CD4-positive, alpha-beta T cell treated with Interleukin-12 subunit alpha and Interleukin-12 subunit beta, for 1 hour (primary cell): ENCODE results near the gene DOCK9.

Experiments used
- DNase-seq: peaks from one replicate; pipeline ENCODE4 v3.0.0-alpha.2; 2020

Gene DOCK9

DNA sequence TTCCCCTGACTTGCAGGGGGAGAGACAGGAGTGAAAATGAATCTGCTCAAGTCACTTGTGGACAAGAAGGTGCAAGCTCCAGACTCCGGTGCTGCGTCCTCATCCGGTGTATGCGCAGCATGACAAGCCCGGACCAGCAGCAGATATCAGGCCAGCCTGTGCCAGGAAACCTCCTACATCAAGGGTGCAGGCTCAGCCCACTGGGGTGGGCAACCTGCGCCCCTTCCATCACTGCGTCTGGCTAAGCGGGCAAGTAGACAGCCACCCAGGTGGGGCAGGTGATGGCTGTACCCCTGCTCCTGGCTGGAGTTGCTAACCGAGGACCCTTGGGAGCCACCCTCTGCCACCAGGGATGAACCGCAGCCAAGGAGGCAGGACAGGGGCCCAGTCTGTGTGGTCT, 192.5 kb downstream of the DOCK9 start:
- no peak for DNase-seq

- DNase-seq = no peak
Observed at GRCh38 chr13:98784666-98785065, 193.2 kb downstream of the DOCK9 start.

DNA sequence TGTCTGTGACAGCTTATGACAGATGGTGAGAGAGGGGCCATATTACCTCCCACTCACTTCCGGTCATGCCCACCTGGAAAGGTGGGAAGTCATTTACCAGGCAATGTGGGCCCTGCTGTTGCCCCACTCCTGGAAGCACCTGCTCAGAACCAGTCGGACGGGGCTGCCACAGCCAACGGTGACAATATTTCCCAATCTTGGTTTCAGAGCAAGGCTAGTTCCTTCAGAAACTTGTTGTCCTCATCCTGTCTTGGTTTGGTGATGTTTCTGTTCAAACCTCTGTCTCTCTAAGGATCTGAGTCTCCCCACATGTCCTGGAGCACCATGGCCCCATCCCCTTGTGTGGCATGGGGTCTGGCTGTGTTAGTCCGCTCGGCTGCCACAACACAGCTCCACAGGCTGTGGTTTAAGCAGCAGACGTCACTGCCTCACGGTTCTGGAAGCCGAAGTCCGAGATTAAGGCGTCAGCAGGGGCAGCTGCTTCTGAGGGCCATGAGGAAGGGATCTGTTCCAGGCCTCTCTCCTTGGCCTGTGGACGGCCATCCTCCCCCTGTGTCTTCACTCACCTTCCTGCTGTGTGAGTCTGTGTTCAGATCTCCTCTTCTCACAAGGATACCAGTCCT, 193.9 kb downstream of the DOCK9 start:
- DNase-seq = no peak

DNA sequence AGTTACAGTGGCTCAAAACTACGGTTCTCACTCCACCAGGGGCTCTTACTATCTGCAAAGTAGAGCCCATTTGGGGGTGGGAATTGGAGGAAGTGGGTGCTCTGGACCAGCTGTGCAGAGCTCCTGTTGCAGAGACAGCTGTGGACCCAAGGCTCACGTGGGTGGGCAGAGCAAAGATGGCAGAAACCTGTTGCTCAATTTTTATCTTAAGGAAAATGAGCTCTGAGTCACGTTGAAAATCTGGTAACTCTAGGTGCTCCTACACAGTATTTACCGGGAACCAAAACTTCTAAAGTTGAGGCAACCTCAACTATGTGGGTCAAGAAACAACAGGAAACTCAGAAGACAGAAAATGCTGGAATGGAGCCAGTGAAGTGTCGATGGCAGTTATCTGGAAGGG, 195.2 kb downstream of the DOCK9 start:
- DNase-seq = no peak

GRCh38 chr13:98781905-98782304, 196.0 kb downstream of the DOCK9 start:
- no peak for DNase-seq

DNA sequence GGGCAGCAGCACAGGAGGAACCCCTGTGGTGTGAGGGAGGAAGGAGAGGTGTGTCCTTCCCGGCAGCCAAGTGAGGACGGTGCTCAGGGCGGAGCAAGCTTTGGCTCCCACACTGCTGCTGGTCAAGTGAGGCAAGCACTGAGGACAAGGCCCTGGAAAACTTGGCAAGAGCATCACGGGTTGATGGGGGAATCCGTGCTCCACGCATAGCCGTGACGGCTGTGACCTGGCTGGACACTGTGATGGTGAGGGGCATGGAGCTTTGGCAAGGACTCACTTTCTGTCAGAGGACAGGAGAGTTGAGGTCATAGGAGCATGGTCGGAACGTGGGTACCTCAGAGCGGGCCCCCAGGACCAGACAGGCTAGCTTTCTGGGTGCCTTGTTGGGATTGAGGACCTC, 196.4 kb downstream of the DOCK9 start:
- DNase-seq = no peak

- DNase-seq = no peak
Observed at GRCh38 chr13:98781045-98781444, 196.8 kb downstream of the DOCK9 start.

DNA sequence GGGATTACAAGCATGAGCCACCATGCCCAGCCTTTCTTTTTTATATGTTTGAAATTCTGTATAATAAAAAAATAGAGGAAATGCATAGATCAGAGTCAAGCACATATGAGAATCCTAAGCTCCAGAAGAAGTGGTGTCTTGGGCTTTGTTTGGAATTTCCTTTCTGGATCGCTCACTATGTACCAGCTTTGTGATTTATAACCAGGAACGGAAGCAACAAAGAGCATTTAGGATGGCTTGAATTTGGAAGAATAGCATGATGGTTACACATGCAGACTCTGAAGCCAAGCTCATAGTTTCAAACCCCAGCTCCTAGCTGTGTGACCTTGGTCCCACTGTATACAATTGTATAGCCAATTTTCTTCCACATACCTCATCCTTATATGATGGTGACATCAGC, 197.4 kb downstream of the DOCK9 start:
- no peak for DNase-seq

- no peak for DNase-seq
Observed at GRCh38 chr13:98779695-98780094, 198.2 kb downstream of the DOCK9 start.

DNA sequence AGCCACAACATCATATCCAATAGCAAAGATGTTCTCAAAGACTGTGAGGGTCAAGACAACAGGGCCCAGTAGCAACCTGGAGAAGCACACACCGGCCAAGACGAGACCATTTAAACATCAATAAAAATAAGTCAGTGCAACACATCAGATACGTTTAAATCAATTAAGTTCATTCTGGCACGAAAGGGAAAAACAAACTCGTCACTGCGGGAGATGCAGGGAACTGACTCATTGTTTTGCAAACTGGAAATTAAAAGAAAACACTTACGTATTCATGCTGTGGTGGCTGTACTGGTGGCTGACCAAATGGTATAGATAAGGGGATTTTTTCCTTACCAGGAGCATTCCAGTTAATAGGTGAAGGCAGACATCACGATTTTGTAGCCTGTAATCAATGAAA, 199.1 kb downstream of the DOCK9 start:
- no peak for DNase-seq

- no peak for DNase-seq
Observed at GRCh38 chr13:98776644-98777043, 201.2 kb downstream of the DOCK9 start.

DNA sequence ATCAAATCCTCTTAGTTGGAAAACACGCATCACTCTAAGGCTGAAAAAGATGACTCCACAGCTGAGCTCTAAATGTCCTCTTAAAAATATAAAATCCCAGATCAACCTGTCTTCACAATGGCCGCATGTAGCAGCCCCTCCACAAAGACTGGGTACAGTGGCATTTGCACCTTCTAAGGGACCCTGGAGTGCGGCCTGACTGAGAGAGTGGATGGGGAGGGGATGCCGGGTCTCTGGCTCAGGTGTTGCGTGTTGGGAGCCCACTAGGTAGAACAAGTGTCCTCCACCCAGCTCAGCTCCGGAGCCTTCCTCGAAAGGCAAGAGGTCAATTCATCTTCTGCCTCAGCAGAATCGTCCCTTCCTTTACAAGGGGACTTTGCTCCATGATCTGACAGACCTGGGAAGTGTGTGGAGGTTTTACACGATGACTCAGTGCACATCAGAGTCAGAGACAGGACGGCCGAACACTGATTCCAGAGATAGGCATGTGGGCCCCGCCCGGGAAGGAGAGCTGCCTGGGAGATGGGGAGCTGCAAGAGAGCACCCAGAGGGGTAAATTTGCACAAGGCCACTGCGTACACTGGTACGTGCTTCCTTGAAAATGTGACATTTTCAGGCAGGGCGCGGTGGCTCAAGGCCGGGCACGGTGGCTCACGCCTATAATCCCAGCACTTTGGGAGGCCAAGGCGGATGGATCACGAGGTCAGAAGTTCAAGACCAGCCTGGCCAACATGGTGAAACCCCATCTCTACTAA, 201.8 kb downstream of the DOCK9 start:
- no peak for DNase-seq

DNA sequence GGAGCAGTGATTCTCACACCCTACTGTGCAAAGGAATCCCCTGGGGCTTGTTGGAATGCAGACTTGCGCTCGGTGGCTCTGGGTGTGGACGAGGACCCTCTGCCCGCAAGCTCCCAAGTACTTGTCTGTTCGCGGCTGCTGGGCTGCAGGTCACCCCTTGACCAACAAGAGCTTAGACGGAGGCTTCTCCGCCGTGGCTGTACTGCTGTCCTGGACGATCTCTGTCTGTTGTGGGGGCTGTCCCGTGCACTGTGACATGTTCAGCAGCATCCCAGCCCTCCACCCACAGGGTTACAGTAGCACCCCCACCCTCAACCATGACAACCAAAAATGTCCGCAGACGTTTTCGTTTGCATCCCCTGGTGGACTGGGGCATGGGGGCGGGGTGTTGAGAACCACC, 202.5 kb downstream of the DOCK9 start:
- DNase-seq = no peak

DNA sequence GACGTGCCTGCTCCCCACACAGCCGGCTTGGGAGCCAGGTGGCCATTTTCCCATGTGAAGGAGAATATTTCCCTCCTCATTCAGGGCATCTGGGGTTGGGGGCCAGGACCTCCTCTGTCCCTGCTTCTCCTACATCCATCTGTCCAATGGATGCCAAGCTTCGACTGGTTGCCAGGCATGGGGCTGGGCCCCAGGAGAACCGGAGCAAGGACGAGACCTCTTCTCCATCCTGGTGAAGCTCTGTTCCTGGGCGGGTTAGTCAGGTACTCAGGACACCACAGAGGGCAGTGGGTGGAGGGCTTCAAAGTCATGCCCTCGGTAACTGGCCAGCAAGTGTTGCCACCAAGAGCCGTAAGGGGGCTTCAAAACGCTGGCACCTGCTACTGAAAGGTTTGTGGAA, 203.1 kb downstream of the DOCK9 start:
- DNase-seq = no peak

DNA sequence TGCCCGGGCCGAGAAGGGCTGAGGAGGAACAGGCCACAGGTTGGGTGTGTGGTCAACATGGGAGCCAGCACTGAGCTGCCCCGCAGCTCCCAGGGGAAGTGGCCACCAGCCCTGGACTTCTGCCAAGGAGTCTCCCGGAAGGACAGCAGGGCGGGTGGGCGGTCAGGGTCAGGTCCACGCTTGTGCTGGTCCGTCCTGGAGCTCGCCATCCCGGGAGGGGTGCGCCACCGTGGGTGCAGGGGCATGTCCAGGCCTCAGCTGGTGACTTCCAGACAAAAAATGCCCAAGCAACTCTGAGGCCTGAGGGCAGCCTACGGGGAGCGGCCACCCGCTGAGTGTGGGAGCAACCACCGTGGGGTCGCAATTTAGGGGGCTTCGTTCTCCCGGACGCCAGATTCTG, 203.9 kb downstream of the DOCK9 start:
- no peak for DNase-seq

GRCh38 chr13:98772794-98773452, 204.9 kb downstream of the DOCK9 start:
- DNase-seq = no peak

DNA sequence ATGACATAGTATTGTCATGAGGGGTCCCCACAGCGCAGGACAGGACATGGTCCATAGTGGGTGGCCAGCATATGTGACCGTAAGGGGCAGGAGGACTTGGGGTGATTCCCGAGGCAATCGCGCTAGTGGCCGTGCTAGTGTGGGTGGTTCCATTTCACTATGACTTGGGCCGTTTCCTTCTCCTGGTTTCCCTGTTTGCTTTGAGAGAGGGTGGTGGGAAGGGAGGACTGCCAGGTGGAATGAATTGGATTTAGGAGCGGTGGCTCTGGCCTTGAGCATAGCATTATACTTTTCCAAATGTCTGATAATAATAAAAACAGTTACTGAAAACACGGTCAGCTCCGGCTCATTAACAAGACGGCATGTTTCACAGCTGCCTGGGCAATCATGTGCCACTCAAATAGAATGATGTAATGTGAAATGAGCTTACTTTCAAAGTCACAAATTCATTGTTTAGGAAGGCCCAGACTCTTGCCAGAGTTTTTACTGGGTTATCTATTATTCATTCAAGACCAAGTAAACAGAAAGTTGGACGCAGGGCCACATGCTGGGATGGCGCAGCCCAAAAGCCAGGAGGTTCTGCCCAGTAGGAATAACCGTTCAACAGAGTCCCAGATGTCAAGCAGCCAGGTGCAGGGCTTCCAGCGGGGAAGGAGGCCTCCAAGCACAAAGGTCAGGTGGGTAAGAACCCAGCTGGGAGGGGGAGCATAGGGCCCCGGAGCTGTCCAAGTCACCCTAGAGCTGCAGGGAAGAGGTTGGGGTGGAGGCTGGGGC, 205.8 kb downstream of the DOCK9 start:
- no peak for DNase-seq

GRCh38 chr13:98769736-98770135, 208.1 kb downstream of the DOCK9 start:
- no peak for DNase-seq

- no peak for DNase-seq
Observed at GRCh38 chr13:98768522-98768921, 209.3 kb downstream of the DOCK9 start.

DNA sequence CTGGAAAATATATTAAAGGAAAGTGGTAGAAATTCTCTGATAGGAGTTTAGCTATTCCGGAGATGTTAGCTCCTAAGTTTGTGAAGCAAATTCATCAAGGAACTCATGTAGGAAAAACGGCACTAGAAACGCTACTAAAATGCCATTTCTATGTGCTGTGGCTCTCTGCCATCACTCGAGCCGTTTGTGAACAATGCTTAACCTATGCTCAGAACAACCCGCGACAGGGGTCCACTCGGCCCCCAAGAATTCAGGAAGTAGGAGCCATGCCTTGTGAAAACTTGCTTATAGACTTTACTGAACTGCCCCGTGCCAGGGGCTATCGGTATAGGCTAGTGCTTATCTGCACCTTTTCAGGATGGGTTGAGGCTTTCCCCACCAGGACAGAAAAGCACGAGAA, 211.2 kb downstream of the DOCK9 start:
- no peak for DNase-seq

DNA sequence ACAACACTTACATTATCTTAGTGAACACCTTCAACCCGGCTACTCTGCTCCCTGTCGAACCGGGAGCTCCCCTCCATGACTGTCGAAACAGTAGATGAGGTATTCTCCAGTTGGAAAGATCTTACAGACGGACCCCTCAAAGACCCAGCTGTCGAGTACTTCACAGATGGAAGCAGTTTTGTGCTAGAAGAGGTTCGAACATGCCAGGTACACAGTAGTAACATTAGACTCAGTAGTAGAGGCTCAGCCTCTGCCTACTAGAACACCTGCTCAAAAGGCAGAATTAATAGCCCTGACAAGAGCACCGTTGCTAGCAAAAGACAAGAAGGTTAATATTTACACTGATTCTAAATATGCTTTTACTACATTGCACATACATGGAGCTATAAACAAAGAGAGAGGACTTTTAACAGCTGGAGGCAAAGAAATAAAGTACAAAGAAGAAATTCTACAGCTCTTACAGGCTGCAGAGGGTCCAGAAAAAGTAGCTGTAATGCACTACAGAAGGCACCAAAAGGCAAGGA, 211.8 kb downstream of the DOCK9 start:
- DNase-seq = no peak

- no peak for DNase-seq
Observed at GRCh38 chr13:98761986-98762616, 215.8 kb downstream of the DOCK9 start.
